ENCODE measurements around the gene PLEKHM1.
"Not testable (repeated sequence)": the region's sequence is repeated elsewhere in the genome, so short reads cannot be mapped to it uniquely, and the experiment has no call there.

Gene PLEKHM1

GRCh38 chr17:45482317-45482716 is 8.2 kb downstream of the PLEKHM1 start:
- not testable (repeated sequence) for H3K36me3 Mint-ChIP-seq; H3K9me3 Mint-ChIP-seq (ENCODE audit: low read depth)

GRCh38 chr17:45475436-45475835 is 15.1 kb downstream of the PLEKHM1 start:
- not testable (repeated sequence) for H3K4me3 Mint-ChIP-seq; H3K27me3 Mint-ChIP-seq; H3K36me3 Mint-ChIP-seq; H3K27ac Mint-ChIP-seq; H3K4me1 Mint-ChIP-seq (ENCODE audit: low read depth); H3K9me3 Mint-ChIP-seq (ENCODE audit: low read depth)

More at GRCh38 chr17:45482317-45482716, 8.2 kb downstream of the PLEKHM1 start:
- not testable (repeated sequence) for H3K27ac Mint-ChIP-seq, H3K4me3 Mint-ChIP-seq, H3K27me3 Mint-ChIP-seq
- H3K4me1 Mint-ChIP-seq (ENCODE audit: low read depth) = peaks cover 11% of the 10 kb centered on the region

- not testable (repeated sequence) for H3K36me3 Mint-ChIP-seq; H3K27me3 Mint-ChIP-seq; H3K9me3 Mint-ChIP-seq (ENCODE audit: low read depth); H3K27ac Mint-ChIP-seq; H3K4me1 Mint-ChIP-seq (ENCODE audit: low read depth); H3K4me3 Mint-ChIP-seq
Observed at GRCh38 chr17:45472249-45472648, 18.3 kb downstream of the PLEKHM1 start.

GRCh38 chr17:45469204-45469563 is 21.3 kb downstream of the PLEKHM1 start:
- H3K36me3 Mint-ChIP-seq; H3K27me3 Mint-ChIP-seq; H3K4me3 Mint-ChIP-seq; H3K9me3 Mint-ChIP-seq (ENCODE audit: low read depth); H3K4me1 Mint-ChIP-seq (ENCODE audit: low read depth); H3K27ac Mint-ChIP-seq: not testable (repeated sequence)

- not testable (repeated sequence) for H3K27ac Mint-ChIP-seq; H3K4me1 Mint-ChIP-seq (ENCODE audit: low read depth); H3K27me3 Mint-ChIP-seq; H3K9me3 Mint-ChIP-seq (ENCODE audit: low read depth); H3K36me3 Mint-ChIP-seq; H3K4me3 Mint-ChIP-seq
Observed at GRCh38 chr17:45468293-45469203, 22.0 kb downstream of the PLEKHM1 start.

GRCh38 chr17:45461524-45462327 is 28.8 kb downstream of the PLEKHM1 start:
- H3K4me3 Mint-ChIP-seq; H3K4me1 Mint-ChIP-seq (ENCODE audit: low read depth); H3K27ac Mint-ChIP-seq; H3K36me3 Mint-ChIP-seq; H3K27me3 Mint-ChIP-seq; H3K9me3 Mint-ChIP-seq (ENCODE audit: low read depth): not testable (repeated sequence)

GRCh38 chr17:45460422-45460821 is 30.1 kb downstream of the PLEKHM1 start:
- not testable (repeated sequence) for H3K4me3 Mint-ChIP-seq; H3K27ac Mint-ChIP-seq; H3K27me3 Mint-ChIP-seq; H3K4me1 Mint-ChIP-seq (ENCODE audit: low read depth); H3K9me3 Mint-ChIP-seq (ENCODE audit: low read depth); H3K36me3 Mint-ChIP-seq

- not testable (repeated sequence) for H3K4me1 Mint-ChIP-seq (ENCODE audit: low read depth); H3K9me3 Mint-ChIP-seq (ENCODE audit: low read depth); H3K36me3 Mint-ChIP-seq; H3K4me3 Mint-ChIP-seq; H3K27me3 Mint-ChIP-seq; H3K27ac Mint-ChIP-seq
Observed at GRCh38 chr17:45454341-45454740, 36.2 kb downstream of the PLEKHM1 start.

GRCh38 chr17:45453731-45454130 is 36.8 kb downstream of the PLEKHM1 start:
- H3K4me1 Mint-ChIP-seq (ENCODE audit: low read depth); H3K9me3 Mint-ChIP-seq (ENCODE audit: low read depth); H3K36me3 Mint-ChIP-seq; H3K4me3 Mint-ChIP-seq; H3K27me3 Mint-ChIP-seq; H3K27ac Mint-ChIP-seq: not testable (repeated sequence)

- not testable (repeated sequence) for H3K4me3 Mint-ChIP-seq; H3K27me3 Mint-ChIP-seq; H3K9me3 Mint-ChIP-seq (ENCODE audit: low read depth); H3K27ac Mint-ChIP-seq; H3K36me3 Mint-ChIP-seq; H3K4me1 Mint-ChIP-seq (ENCODE audit: low read depth)
Observed at GRCh38 chr17:45453225-45453534, 37.3 kb downstream of the PLEKHM1 start.

GRCh38 chr17:45452329-45453224 is 37.9 kb downstream of the PLEKHM1 start:
- H3K9me3 Mint-ChIP-seq (ENCODE audit: low read depth); H3K27me3 Mint-ChIP-seq; H3K27ac Mint-ChIP-seq; H3K36me3 Mint-ChIP-seq; H3K4me3 Mint-ChIP-seq; H3K4me1 Mint-ChIP-seq (ENCODE audit: low read depth): not testable (repeated sequence)

- H3K4me3 Mint-ChIP-seq; H3K4me1 Mint-ChIP-seq (ENCODE audit: low read depth); H3K27me3 Mint-ChIP-seq; H3K36me3 Mint-ChIP-seq; H3K27ac Mint-ChIP-seq; H3K9me3 Mint-ChIP-seq (ENCODE audit: low read depth): not testable (repeated sequence)
Observed at GRCh38 chr17:45451660-45452059, 38.9 kb downstream of the PLEKHM1 start.

GRCh38 chr17:45451131-45451530 is 39.4 kb downstream of the PLEKHM1 start:
- Mint-ChIP-seq H3K4me1 (ENCODE audit: low read depth) (peaks cover 5% of the 10 kb centered on the region), H3K9me3 (ENCODE audit: low read depth) (no peaks in the 10 kb centered on the region), H3K27me3 (no peaks in the 10 kb centered on the region), H3K4me3 (no peak overlapping the region), H3K36me3 (no peaks in the 10 kb centered on the region), H3K27ac (no peak overlapping the region)

GRCh38 chr17:45449708-45450329 is 40.7 kb downstream of the PLEKHM1 start:
- not testable (repeated sequence) for H3K27me3 Mint-ChIP-seq; H3K36me3 Mint-ChIP-seq; H3K27ac Mint-ChIP-seq; H3K9me3 Mint-ChIP-seq (ENCODE audit: low read depth); H3K4me3 Mint-ChIP-seq
- H3K4me1 Mint-ChIP-seq (ENCODE audit: low read depth) = peaks cover 11% of the 10 kb centered on the region

GRCh38 chr17:45449260-45449659 is 41.3 kb downstream of the PLEKHM1 start:
- H3K27me3 Mint-ChIP-seq; H3K27ac Mint-ChIP-seq; H3K36me3 Mint-ChIP-seq; H3K9me3 Mint-ChIP-seq (ENCODE audit: low read depth); H3K4me3 Mint-ChIP-seq: not testable (repeated sequence)
- H3K4me1 Mint-ChIP-seq (ENCODE audit: low read depth) = peaks cover 11% of the 10 kb centered on the region
